ENCODE results near the gene HES1. TPM values are rescaled to one million over a fixed set of nuclear protein-coding genes. Genes with fewer than 3 reads are reported as not detected.

HES1 gene
- total RNA-seq, 1 donor from 2014 or later = 99.9 TPM

- H3K9me3 Mint-ChIP-seq = no peaks in the 10 kb centered on the region
- H3K27ac Mint-ChIP-seq = no peak overlapping the region
- no peaks in the 10 kb centered on the region for H3K36me3 Mint-ChIP-seq
- H3K4me3 Mint-ChIP-seq = no peak overlapping the region
- H3K27me3 Mint-ChIP-seq (ENCODE audit: low read depth) = peaks cover 10% of the 10 kb centered on the region
- DNase-seq (ENCODE audit: low spot score in 2 of 2, unreplicated experiment in 2 of 2) = no peak
- peaks cover 4% of the 10 kb centered on the region for H3K4me1 Mint-ChIP-seq
- TF ChIP-seq CTCF (IDR thresholded peaks at IDR 0.05; ENCODE audit: unreplicated experiment) = no peak
These were observed 32.4 kb upstream of the HES1 start for GRCh38 chr3:194103505-194103904.

- no peak overlapping the region for H3K4me3 Mint-ChIP-seq
- no peak for TF ChIP-seq CTCF (IDR thresholded peaks at IDR 0.05; ENCODE audit: unreplicated experiment)
- no peaks in the 10 kb centered on the region for H3K36me3 Mint-ChIP-seq
- H3K27me3 Mint-ChIP-seq (ENCODE audit: low read depth) = peaks cover 6% of the 10 kb centered on the region
- peaks cover 3% of the 10 kb centered on the region for H3K4me1 Mint-ChIP-seq
- H3K9me3 Mint-ChIP-seq = no peaks in the 10 kb centered on the region
- DNase-seq (ENCODE audit: low spot score in 2 of 2, unreplicated experiment in 2 of 2) = no peak
- H3K27ac Mint-ChIP-seq = no peak overlapping the region
These were observed 31.8 kb upstream of the HES1 start for GRCh38 chr3:194103983-194104751.

- no peaks in the 10 kb centered on the region for H3K9me3 Mint-ChIP-seq
- H3K27me3 Mint-ChIP-seq (ENCODE audit: low read depth) = peaks cover 2% of the 10 kb centered on the region
- H3K4me1 Mint-ChIP-seq = peaks cover 3% of the 10 kb centered on the region
- no peaks in the 10 kb centered on the region for H3K36me3 Mint-ChIP-seq
- no peak overlapping the region for H3K27ac Mint-ChIP-seq
- DNase-seq (ENCODE audit: low spot score in 2 of 2, unreplicated experiment in 2 of 2) = no peak
- H3K4me3 Mint-ChIP-seq = no peak overlapping the region
- TF ChIP-seq CTCF (IDR thresholded peaks at IDR 0.05; ENCODE audit: unreplicated experiment) = no peak
These were observed 30.7 kb upstream of the HES1 start for GRCh38 chr3:194105292-194105691.

- Mint-ChIP-seq H3K9me3 (no peaks in the 10 kb centered on the region), H3K27me3 (ENCODE audit: low read depth) (peaks cover 2% of the 10 kb centered on the region), H3K4me3 (no peak overlapping the region), H3K36me3 (no peaks in the 10 kb centered on the region), H3K27ac (no peak overlapping the region), H3K4me1 (peaks cover 4% of the 10 kb centered on the region)
- DNase-seq (ENCODE audit: low spot score in 2 of 2, unreplicated experiment in 2 of 2) = no peak
- no peak for TF ChIP-seq CTCF (IDR thresholded peaks at IDR 0.05; ENCODE audit: unreplicated experiment)
These were observed 28.8 kb upstream of the HES1 start for GRCh38 chr3:194107107-194107506.

- Mint-ChIP-seq H3K27me3 (ENCODE audit: low read depth) (no peaks in the 10 kb centered on the region), H3K9me3 (no peaks in the 10 kb centered on the region), H3K36me3 (no peaks in the 10 kb centered on the region), H3K27ac (no peak overlapping the region), H3K4me3 (no peak overlapping the region), H3K4me1 (peaks cover 14% of the 10 kb centered on the region)
- DNase-seq (ENCODE audit: low spot score in 2 of 2, unreplicated experiment in 2 of 2) = no peak
- TF ChIP-seq CTCF (IDR thresholded peaks at IDR 0.05; ENCODE audit: unreplicated experiment) = no peak
These were observed 26.6 kb upstream of the HES1 start for GRCh38 chr3:194109192-194109863.
